HG03139 (cell line): Measurements from ENCODE around the gene CEP152.

ENCODE experiments used
- ATAC-seq: cut with Tn5 transposase; IDR thresholded peaks from one replicate; pipeline ENCODE4 v1.9.1; 2021; ENCODE audit not compliant: unreplicated experiment

Gene CEP152

GRCh38 chr15:48774484-48774883 lies 36.4 kb downstream of the CEP152 start:
- ATAC-seq: no peak

DNA sequence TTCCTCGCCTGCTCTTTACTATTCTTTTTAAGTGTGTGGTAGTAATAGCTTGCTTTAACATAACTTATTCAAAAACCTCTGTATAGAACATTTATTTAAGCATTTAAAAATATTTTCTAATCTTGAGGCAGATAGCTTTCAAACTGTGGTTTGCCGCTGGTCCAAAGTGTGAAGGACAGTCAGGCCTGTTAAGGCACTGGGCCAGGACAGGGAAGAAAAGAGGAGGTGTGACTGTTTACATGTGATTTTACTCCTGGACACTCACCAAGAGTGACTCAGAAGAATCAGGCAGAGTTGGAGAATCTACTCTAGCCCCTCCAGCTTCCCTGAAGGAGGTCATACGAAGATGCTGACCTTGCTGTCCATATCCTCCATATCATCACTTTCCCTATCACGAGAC lies 44.7 kb downstream of the CEP152 start:
- no peak for ATAC-seq

GRCh38 chr15:48765022-48765421 lies 45.8 kb downstream of the CEP152 start:
- ATAC-seq: no peak

GRCh38 chr15:48761393-48762158 lies 49.3 kb downstream of the CEP152 start:
- ATAC-seq: no peak

DNA sequence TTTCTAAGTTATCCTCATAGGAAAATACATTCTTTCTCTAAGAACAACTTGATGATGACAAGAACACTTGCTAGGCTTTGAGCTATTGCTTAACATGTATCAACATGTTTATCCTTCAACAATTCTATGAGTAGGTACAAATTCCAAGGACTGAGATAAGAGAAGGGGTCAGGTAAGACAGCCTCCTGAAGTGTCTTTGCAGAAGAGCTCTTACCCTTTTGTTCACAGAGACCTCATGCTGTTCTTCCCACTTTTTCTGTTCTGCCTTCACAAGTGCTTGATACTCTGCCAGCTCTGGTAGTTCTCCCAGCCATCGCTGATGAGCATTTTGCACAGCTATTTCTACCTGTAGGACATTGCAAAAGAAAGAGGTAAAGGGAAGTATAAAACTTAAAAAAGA lies 50.9 kb downstream of the CEP152 start:
- no peak for ATAC-seq

DNA sequence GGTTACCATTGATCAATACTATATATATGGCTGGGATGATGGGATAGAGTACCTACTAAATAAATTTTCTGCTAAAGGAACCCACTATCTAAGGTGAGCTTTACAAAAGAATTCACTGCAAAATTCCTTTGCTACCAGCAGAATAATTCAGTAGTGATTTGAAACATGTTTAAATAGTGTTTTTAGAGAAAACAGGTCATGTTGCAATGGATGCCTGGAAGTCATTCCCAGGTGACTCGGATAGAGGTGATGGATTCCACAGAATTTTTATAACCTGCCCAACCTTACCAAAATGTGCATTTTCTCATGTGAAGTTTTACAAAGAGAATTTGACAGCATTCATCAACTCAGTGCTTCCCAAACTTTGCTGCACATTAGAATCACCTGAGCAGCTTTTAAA lies 53.2 kb downstream of the CEP152 start:
- no peak for ATAC-seq

DNA sequence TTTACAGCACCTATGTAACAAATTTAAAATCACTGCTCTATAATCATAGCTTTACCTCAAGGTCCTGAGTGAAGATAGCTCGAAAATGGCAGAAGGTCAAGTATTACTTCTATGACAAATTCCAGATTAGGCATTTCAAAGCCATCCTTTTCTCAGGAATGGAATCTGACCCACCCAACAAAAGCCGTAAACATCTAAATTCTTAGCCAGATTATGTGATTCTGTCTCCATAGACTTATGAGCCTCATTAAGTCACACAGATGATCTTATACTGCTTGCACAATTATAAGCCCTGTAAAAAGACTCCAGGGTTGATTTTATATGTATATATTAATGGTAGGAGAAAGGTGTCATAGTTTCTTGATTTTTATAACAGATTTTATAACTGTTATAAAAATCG lies 56.9 kb downstream of the CEP152 start:
- ATAC-seq: no peak

GRCh38 chr15:48751595-48751994 lies 59.3 kb downstream of the CEP152 start:
- no peak for ATAC-seq

GRCh38 chr15:48748535-48748934 lies 62.3 kb downstream of the CEP152 start:
- ATAC-seq: no peak

DNA sequence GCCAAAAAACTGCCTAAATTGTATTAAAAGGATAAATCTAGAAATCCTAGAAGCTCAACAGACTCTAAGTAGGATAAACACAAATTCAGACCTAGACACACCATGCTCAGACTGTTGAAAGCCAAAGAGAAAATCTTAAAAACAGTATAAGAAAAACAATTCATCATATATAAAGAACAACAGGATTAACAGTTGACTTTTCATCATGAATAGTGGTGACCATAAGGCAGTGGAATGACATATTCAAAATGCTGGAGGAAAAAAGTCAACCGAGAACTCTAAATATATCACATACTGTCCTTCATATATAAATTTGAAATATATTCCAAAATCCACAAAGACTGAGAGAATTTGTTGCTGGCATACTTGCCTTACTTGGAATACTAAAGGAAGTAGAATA lies 77.3 kb downstream of the CEP152 start:
- ATAC-seq: no peak

- ATAC-seq: no peak
These were observed 80.4 kb downstream of the CEP152 start for GRCh38 chr15:48730506-48730905.

DNA sequence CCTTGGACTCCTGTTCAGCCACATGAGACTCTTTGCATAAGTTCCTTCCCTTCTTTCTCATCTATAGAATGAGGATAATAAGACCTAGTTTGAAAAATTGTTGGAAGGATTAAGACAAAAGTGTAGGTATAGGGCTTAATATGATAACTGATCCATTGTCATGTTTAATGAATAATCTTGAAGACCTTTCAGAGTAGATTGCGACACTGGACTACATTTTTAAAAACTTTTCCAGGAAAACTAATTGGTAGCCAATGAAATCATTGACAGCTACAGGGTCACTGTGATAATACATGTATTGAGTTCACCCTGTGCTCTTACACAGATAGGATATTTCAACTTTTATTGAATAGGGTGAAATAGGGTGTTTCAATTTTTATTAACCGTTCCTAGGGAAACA lies 86.9 kb downstream of the CEP152 start:
- ATAC-seq: no peak

DNA sequence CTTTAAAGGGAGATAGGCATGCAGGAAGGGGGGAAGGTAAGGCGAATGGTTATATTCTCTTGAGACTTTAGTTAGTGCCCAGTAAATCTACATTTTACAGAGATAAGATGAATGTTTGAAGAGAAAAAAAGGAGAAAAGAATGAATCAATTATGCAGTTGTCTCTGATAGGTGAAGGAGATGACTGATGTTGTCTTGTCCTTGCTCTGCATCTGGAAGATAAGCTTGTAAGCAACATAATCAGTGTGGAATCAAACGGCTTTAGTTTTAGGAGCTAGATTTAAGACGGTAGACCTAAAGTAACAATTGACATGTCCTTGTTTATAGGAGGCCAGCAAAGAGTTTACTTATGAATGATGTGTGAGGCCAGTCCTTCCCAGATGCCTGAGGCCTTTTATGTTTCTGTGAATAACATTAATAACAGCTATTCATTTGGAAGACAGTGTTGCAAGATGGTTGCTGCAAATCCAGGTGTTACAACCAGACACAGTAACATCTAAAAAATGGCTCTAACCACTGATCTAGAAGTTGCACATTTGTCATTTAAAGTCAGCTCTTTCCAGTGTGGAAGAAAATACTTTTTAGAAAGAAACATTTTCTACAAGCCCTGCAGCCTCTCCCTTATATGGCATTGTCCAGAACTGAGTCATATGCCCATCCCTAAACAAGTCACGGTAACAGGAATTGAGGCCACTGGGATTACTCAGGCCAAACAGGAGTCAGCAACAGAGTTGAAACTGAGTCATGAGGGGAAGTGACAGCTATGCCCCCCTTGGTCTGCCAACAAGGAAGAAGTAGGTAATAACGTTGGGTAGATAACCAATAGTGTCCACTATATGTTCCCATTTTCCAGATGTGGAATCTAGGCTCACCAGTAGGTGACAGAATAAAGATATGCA lies 87.9 kb downstream of the CEP152 start:
- no peak for ATAC-seq

DNA sequence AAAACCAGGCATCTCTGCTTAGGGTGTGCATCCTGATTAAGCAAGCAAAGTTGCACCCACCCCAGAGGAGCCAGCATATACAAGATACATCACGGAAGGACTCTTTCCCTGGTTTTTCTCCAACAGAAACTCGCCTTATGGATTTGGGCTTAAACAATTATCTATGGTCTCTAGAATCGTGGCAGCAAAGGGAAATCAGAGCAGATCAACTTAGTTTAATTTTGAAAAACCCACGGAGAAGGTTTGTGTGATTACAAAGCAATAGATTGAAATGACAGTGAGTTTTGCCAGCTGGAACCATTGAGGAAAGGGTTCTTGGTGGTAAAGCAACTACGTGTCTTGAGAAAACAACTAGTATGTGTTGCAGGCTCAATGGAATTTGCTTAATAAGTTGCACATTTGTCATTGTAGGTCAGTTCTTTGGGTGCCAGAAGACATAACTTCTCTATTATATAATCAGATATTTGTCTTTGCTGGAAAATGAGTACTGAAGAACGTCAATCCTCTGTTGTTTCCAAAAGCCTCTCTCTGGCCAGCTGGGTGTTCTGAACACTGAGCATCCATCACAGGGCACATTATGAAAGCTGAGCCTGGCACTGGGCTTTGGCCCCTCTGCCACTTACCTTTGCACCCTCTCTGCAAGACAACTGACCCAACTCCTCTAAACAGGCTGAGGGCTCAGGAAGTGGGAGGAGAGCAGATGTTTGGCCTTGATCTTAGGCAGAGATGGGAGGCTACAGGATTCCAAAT lies 89.6 kb downstream of the CEP152 start:
- no peak for ATAC-seq

- ATAC-seq: no peak
These were observed 90.2 kb downstream of the CEP152 start for GRCh38 chr15:48720646-48721045.

DNA sequence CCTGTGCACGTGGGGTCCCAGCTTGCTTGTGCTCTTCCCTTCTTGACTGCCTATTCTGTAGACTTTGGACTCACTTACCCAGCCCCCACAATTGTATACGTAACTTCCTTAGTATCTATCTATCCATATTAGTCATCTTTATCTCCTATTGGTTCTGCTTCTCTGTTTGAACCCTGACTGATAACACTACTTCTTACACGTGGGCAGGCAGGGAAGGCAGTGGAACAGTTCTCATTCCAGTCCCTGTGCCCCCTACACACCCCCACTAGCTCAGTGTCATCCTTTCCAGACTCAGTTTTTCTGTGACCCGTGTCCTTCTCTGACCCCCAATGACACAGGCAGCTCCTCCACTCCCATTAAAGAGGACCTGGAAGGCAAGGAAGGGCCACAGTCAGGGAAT lies 91.2 kb downstream of the CEP152 start:
- ATAC-seq: no peak

GRCh38 chr15:48718646-48719045 lies 92.2 kb downstream of the CEP152 start:
- ATAC-seq: no peak

DNA sequence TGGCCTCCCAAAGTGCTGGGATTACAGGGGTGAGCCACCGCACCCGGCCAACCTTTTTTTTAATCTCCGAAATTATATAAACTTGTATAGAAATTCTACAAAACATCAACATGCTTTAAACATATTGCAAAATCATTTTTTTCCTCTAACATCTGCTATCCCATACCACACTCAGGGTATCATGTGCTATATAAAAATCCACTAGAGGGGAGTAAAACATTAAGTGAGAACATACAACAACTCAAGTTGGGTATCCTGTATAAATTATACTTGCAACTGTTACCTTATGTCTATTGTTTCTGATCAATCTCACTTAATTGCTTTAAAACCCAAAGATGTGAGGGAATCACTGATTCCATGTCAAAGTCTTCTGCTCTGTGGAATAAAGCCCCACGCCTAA lies 93.4 kb downstream of the CEP152 start:
- no peak for ATAC-seq

- no peak for ATAC-seq
These were observed 98.3 kb downstream of the CEP152 start for GRCh38 chr15:48712546-48712945.

- no peak for ATAC-seq
These were observed 99.8 kb downstream of the CEP152 start for GRCh38 chr15:48710952-48711495.

DNA sequence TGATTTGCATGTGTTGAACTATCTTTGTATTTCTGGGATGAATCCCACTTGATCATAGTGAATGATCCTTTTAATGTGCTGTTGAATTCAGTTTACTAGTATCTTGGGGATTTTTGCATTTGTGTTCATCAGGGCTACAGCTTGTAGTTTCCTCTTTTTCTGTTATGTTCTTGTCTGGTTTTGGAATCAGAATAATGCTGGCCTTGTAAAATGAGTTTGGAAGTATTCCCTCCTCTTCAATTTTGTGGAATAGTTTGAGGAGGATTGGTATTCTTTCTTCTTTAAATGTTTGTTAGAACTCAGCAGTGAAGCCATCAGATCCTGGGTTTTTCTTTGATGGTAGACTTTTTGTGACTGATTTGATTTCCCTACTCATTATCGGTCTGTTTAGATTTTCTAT lies 102.2 kb downstream of the CEP152 start:
- no peak for ATAC-seq
